CD14-positive monocyte (primary cell): ENCODE results near the gene LRRFIP1. TPM values are rescaled to one million over a fixed set of nuclear protein-coding genes. Genes with fewer than 3 reads are reported as not detected.

Experiments used
- DNase-seq, 3 donors: peaks; one replicate each; pipeline ENCODE4 v3.0.0-alpha.2; 2011 to 2022
- H2AFZ ChIP-seq: 2 replicates; pipeline ENCODE4 v1.6.0; 2012; ENCODE audit warnings: mild to moderate bottlenecking, low read depth, low read length, inconsistent platforms; ENCODE audit not compliant: insufficient read depth, poor library complexity, severe bottlenecking
- H3K27ac ChIP-seq, 2 donors: 1 replicate in 1 of 2; 2 replicates in 1 of 2; pipeline ENCODE4 v1.5.1; 2012 to 2013; ENCODE audit warnings: low read length in 2 of 2, control low read depth in 1 of 2, inconsistent platforms in 1 of 2, low read depth in 1 of 2, mild to moderate bottlenecking in 1 of 2
- H3K27me3 ChIP-seq, 2 donors: one replicate each; pipeline versions ENCODE4 v1.6.0 to v1.6.1; 2011 to 2013; ENCODE audit warnings: low read length in 2 of 2; ENCODE audit not compliant: control insufficient read depth in 2 of 2, insufficient read depth in 2 of 2
- H3K36me3 ChIP-seq, 2 donors: replicated peaks in 1 of 2; 1 replicate in 1 of 2; 2 replicates in 1 of 2; pipeline versions ENCODE4 v1.5.1 to v1.6.1; 2012 to 2013; ENCODE audit warnings: low read length in 2 of 2, control low read depth in 1 of 2, inconsistent platforms in 1 of 2, mild to moderate bottlenecking in 1 of 2; ENCODE audit not compliant: insufficient read depth in 2 of 2, control insufficient read depth in 1 of 2
- H3K4me1 ChIP-seq, 2 donors: 1 replicate in 1 of 2; 2 replicates in 1 of 2; pipeline versions ENCODE4 v1.5.1 to v1.6.1; 2012 to 2013; ENCODE audit warnings: low read length in 2 of 2, control low read depth in 1 of 2, inconsistent platforms in 1 of 2, mild to moderate bottlenecking in 1 of 2, moderate library complexity in 1 of 2; ENCODE audit not compliant: insufficient read depth in 2 of 2, control insufficient read depth in 1 of 2
- H3K4me2 ChIP-seq: replicated peaks from 2 replicates; pipeline ENCODE3; 2012; ENCODE audit warnings: low read length, moderate library complexity, mild to moderate bottlenecking; ENCODE audit not compliant: poor library complexity, severe bottlenecking; ENCODE audit errors: extremely low read depth
- H3K4me3 ChIP-seq, 3 experiments: fragments of 200-600 bp in 1 of 3; sonication (generic) in 1 of 3; replicated peaks in 1 of 3; 1 replicate in 2 of 3; 2 replicates in 1 of 3; pipeline ENCODE4 v1.5.1; 2011 to 2013; ENCODE audit warnings: low read length in 3 of 3, mild to moderate bottlenecking in 3 of 3, control low read depth in 2 of 3, low read depth in 2 of 3, inconsistent platforms in 1 of 3, moderate library complexity in 1 of 3
- H3K79me2 ChIP-seq: 2 replicates; pipeline ENCODE4 v1.6.0; 2012; ENCODE audit warnings: mild to moderate bottlenecking, control low read depth, inconsistent platforms, low read length, moderate library complexity; ENCODE audit not compliant: insufficient read depth
- H3K9ac ChIP-seq: 2 replicates; pipeline ENCODE4 v1.6.0; 2017; ENCODE audit warnings: low read length, mild to moderate bottlenecking; ENCODE audit not compliant: insufficient read depth, poor library complexity, severe bottlenecking
- H3K9me3 ChIP-seq, 2 donors: replicated peaks in 1 of 2; 1 replicate in 1 of 2; 2 replicates in 1 of 2; pipeline versions ENCODE4 v1.5.1 to v1.6.1; 2012 to 2013; ENCODE audit warnings: low read length in 2 of 2, control low read depth in 1 of 2; ENCODE audit not compliant: control insufficient read depth in 1 of 2, insufficient read depth in 1 of 2
- H4K20me1 ChIP-seq: 2 replicates; pipeline ENCODE4 v1.6.0; 2012; ENCODE audit warnings: mild to moderate bottlenecking, low read length, control low read depth, moderate library complexity; ENCODE audit not compliant: insufficient read depth
- H3K27ac Mint-ChIP-seq, 7 donors: one replicate each; pipeline ENCODE4 v1.8.0; 2020; ENCODE audit warnings: mild to moderate bottlenecking in 7 of 7, mixed read lengths in 7 of 7, moderate library complexity in 6 of 7, inconsistent platforms in 2 of 7
- H3K27me3 Mint-ChIP-seq, 3 donors: one replicate each; pipeline ENCODE4 v1.8.0; 2021 to 2022; ENCODE audit warnings: low read depth in 3 of 3, mild to moderate bottlenecking in 3 of 3, mixed read lengths in 3 of 3, moderate library complexity in 3 of 3, inconsistent platforms in 1 of 3
- H3K36me3 Mint-ChIP-seq, 2 donors: one replicate each; pipeline ENCODE4 v1.8.0; 2020; ENCODE audit warnings: mixed read lengths in 2 of 2, inconsistent platforms in 1 of 2, mild to moderate bottlenecking in 1 of 2
- H3K4me1 Mint-ChIP-seq: one replicate; pipeline ENCODE4 v1.8.0; 2020; ENCODE audit warnings: mild to moderate bottlenecking, mixed read lengths
- H3K4me3 Mint-ChIP-seq, 2 donors: one replicate each; pipeline ENCODE4 v1.8.0; 2020; ENCODE audit warnings: mild to moderate bottlenecking in 2 of 2, mixed read lengths in 2 of 2, moderate library complexity in 1 of 2
- H3K9me3 Mint-ChIP-seq, 7 donors: one replicate each; pipeline ENCODE4 v1.8.0; 2020 to 2022; ENCODE audit warnings: mixed read lengths in 7 of 7, mild to moderate bottlenecking in 6 of 7, moderate library complexity in 6 of 7, inconsistent platforms in 2 of 7
- CTCF ChIP-seq: fragments of 200-600 bp; IDR thresholded peaks from one replicate; pipeline ENCODE4 v1.8.0; 2022; ENCODE audit warnings: antibody characterized with exemption, mild to moderate bottlenecking
- WGBS: methylation state at CpG from one replicate; pipeline ENCODE4 v1.1.5; 2013; ENCODE audit warnings: missing lambda C conversion rate; ENCODE audit not compliant: insufficient coverage; 5-methylcytosine and 5-hydroxymethylcytosine counted together
- intact Hi-C, 2 donors: fragments of 100-400 bp; cut with micrococcal nuclease; formaldehyde crosslinking; loops; one replicate each; pipeline versions ENCODE4 v1.15.0 to v1.15.1; 2023
- polyA plus RNA-seq, 3 donors: library from polyadenylated mRNA; depleted of rRNA in 1 of 3; unstranded in 2 of 3; stranded (reverse) in 1 of 3; fragments of 300-500 nt in 2 of 3; fragments of >200 nt in 1 of 3; fragmentation: Illumina TruSeq in 2 of 3; gene quantifications; 1 replicate in 2 of 3; 2 replicates in 1 of 3; pipeline ENCODE4 v1.2.3, GENCODE V29; 2012 to 2021

The LRRFIP1 gene
- polyA plus RNA-seq, 3 donors, result 67.3 to 148 (median 98.3) TPM

GRCh38 chr2:237623428-237624403, 3.7 kb upstream of the LRRFIP1 start:
- peaks cover 3 to 8% of the 10 kb centered on the region in 2 donors for H3K36me3 Mint-ChIP-seq
- Histone ChIP-seq H3K9me3 (no peaks in the 10 kb centered on the region), H3K27ac (peak overlapping the region; percentile 74 to 80), H3K79me2 (no peaks in the 10 kb centered on the region), H3K36me3 (no peaks in the 10 kb centered on the region), H3K4me3 (peak overlapping the region in 1 of 3 experiments; percentile 67), H3K9ac (no peak overlapping the region), H3K27me3 (peaks cover 7 to 13% of the 10 kb centered on the region in 2 donors), H3K4me2 (no peak overlapping the region), H2AFZ (peak overlapping the region; percentile 27), H4K20me1 (no peaks in the 10 kb centered on the region), H3K4me1 (peaks cover 43 to 46% of the 10 kb centered on the region in 2 donors)
- H3K4me1 Mint-ChIP-seq, result peaks cover 45% of the 10 kb centered on the region
- intact Hi-C loops, result no loop called here
- H3K27ac Mint-ChIP-seq, result peak overlapping the region; percentile 92 to 98 (median 95)
- no peak for DNase-seq
- H3K4me3 Mint-ChIP-seq, result no peak overlapping the region
- 72% methylated on average over 13 of the region's 13 CpGs for WGBS
- H3K27me3 Mint-ChIP-seq, result peaks cover 13 to 32% (median 21%) of the 10 kb centered on the region in 3 donors
- TF ChIP-seq CTCF, result no peak
- peaks cover 0 to 4% (median 0%) of the 10 kb centered on the region in 7 donors for H3K9me3 Mint-ChIP-seq

- no peaks in the 10 kb centered on the region for H4K20me1 ChIP-seq
- H2AFZ ChIP-seq, result peak overlapping the region; percentile 27
- Mint-ChIP-seq H3K36me3 (peaks cover 6 to 13% of the 10 kb centered on the region in 2 donors), H3K4me1 (peaks cover 48% of the 10 kb centered on the region), H3K4me3 (peak overlapping the region in 1 of 2 donors; percentile 86), H3K9me3 (peaks cover 0 to 6% (median 0%) of the 10 kb centered on the region in 7 donors), H3K27ac (peak overlapping the region; percentile 92 to 98 (median 95)), H3K27me3 (peaks cover 20 to 34% (median 29%) of the 10 kb centered on the region in 3 donors)
- intact Hi-C loops, result no loop called here
- peak in 1 of 3 donors; percentile 21 for DNase-seq
- H3K4me1 ChIP-seq, result peaks cover 43 to 48% of the 10 kb centered on the region in 2 donors
- H3K9ac ChIP-seq, result peak overlapping the region; percentile 9
- peak overlapping the region; percentile 74 to 80 for H3K27ac ChIP-seq
- peak overlapping the region in 1 of 3 experiments; percentile 67 for H3K4me3 ChIP-seq
- no peaks in the 10 kb centered on the region for H3K36me3 ChIP-seq
- H3K79me2 ChIP-seq, result no peaks in the 10 kb centered on the region
- peak overlapping the region; percentile 68 for H3K4me2 ChIP-seq
- TF ChIP-seq CTCF, result no peak
- no peaks in the 10 kb centered on the region for H3K9me3 ChIP-seq
- H3K27me3 ChIP-seq, result peaks cover 9 to 19% of the 10 kb centered on the region in 2 donors
- WGBS, result 13% methylated on average over 5 of the region's 6 CpGs
These were observed 2.8 kb upstream of the LRRFIP1 start for GRCh38 chr2:237624565-237624964.
